Left ventricle myocardium superior (tissue), 1 donor: Measurements from ENCODE around the gene POLR1E. TPM values are rescaled to one million over a fixed set of nuclear protein-coding genes. Genes with fewer than 3 reads are reported as not detected.
A peak's percentile ranks its signal among the peaks of the same experiment; 100 is the strongest.

Experiments used
- ATAC-seq: fragments of 200-7000 bp; cut with Tn5 transposase; one replicate; pipeline ENCODE4 v1.9.1; 2020; ENCODE audit warnings: mild to moderate bottlenecking, moderate library complexity
- DNase-seq: peaks from one replicate; pipeline ENCODE4 v3.0.0-alpha.2; 2020
- intact Hi-C: fragments of 100-400 bp; cut with micrococcal nuclease; formaldehyde crosslinking; loops from one replicate; pipeline ENCODE4 v1.11.0; 2022
- long read RNA-seq: library from polyadenylated mRNA; unstranded; transcript quantifications from one replicate; pipeline ENCODE4 v2.0.0, GENCODE V29; 2021
- total RNA-seq: library from RNA; stranded (reverse); fragmentation: NEBNext Ultra II Directional; extraction: Animal tissue kit (Norgen Biotek cat#: 25700); gene quantifications from one replicate; pipeline ENCODE4 v1.2.1, GENCODE V29; 2021
- donor health status: DM: no; HTN: yes; CAD: no; lungs with severe emphysema.

The POLR1E gene
- total RNA-seq = 10.4 TPM
- long read RNA-seq, transcript POLR1E-202 (12 exons, 1,868 nt) = major isoform, 13 of 18 reads
- long read RNA-seq, partial matches to known transcripts = 2 of 18 reads
- long read RNA-seq, other reads (novel, unspliced or antisense) = 3 of 18 reads

GRCh38 chr9:37485389-37486255 is at the start of gene POLR1E:
Gene POLR1E (plus strand): TSS chr9:37485948. CDS start chr9:37486048, 100 bp downstream.
- ATAC-seq = peak; percentile 98
- intact Hi-C loops = no loop called here
- DNase-seq = peak; percentile 97

- DNase-seq = peak; percentile 55
- intact Hi-C loops = no loop called here
- peak; percentile 70 for ATAC-seq
Measured at GRCh38 chr9:37436540-37436939, 49.2 kb upstream of the POLR1E start.

DNA sequence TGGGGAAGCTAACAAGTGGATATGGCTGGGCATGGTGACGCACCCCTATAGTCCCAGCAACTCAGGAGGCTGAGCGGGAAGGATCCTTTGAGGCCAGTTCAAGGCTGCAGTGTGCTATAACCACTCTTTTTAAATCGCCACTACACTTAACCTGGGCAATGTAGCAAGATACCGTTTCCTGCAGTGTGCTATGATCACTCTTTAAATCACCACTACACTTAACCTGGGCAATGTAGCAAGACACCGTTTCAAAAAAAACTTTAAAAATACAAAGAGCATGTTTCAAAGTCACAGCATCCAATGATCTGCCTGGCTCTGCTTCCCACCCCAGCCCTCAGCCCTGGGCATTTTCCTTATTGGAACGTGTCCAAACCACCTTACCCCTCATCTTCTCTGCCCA is 48.7 kb upstream of the POLR1E start:
- intact Hi-C loops = no loop called here
- ATAC-seq = no peak
- no peak for DNase-seq

DNA sequence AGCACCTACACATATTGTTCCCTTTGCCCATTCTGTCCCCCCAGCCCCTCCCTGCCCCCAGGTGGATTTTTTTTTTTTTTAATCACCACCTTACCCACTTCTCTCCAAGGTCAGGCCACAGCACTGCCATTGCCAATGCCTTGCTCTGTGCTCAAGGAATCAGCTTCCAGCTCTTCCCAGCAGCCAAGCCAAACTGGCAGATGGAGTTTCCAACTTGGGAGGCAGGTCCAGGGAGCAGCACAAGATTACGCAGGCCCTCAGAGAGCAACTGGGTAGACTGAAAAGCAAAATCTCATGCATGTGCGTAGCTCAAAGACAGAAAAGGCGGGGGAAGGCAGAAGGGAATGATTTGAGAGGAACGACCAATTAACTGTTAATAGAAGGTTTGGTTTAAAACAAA is 48.1 kb upstream of the POLR1E start:
- DNase-seq = no peak
- peak; percentile 45 for ATAC-seq

DNA sequence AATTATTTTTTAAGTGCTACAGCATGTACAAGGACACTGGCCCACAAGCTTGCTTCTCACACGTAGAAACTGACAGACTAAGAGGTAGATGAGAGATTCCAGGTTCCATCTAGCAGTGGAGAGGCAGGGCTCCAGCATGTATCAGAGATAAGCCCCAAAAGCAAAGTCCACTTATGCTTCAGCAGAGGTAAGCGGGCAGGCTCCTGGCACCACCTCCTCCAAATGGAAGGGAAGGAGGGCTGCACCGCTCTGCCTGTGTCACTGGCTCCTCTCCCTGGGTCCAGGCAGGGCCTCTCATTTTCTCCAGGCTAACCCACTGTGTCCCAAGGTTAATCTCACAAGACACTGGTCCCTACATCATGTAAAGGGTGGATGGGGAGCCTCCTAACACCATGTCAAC is 47.4 kb upstream of the POLR1E start:
- peak; percentile 50 for DNase-seq
- ATAC-seq = peak; percentile 57
- intact Hi-C loops = no loop called here

More for the DNA sequence above, 48.1 kb upstream of the POLR1E start:
- intact Hi-C loops = no loop called here

GRCh38 chr9:37441776-37442370 is 43.9 kb upstream of the POLR1E start:
- DNase-seq = no peak
- ATAC-seq = no peak
- intact Hi-C loops = no loop called here

DNA sequence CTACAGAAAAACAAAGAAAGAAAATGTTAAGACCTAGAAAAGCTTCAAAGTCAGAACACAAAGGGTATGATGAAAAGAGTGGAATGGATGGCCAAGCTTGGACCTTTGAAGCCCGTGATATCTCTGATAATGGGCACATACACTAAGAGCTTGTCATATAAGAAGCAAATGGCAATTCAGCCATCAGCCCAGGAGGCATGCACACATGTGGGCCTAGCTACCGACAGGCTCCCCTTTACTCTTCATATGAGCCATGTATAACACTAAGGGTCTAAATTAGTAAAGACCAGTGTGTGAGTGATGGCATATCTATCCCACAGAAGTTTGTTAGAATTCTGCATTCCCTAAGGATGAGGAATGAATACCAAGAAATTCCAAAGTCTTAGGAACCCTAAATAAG is 43.2 kb upstream of the POLR1E start:
- intact Hi-C loops = no loop called here
- ATAC-seq = no peak
- no peak for DNase-seq

- ATAC-seq (no peak), DNase-seq (no peak)
- intact Hi-C loops = no loop called here
Measured at GRCh38 chr9:37443566-37443965, 42.2 kb upstream of the POLR1E start.

DNA sequence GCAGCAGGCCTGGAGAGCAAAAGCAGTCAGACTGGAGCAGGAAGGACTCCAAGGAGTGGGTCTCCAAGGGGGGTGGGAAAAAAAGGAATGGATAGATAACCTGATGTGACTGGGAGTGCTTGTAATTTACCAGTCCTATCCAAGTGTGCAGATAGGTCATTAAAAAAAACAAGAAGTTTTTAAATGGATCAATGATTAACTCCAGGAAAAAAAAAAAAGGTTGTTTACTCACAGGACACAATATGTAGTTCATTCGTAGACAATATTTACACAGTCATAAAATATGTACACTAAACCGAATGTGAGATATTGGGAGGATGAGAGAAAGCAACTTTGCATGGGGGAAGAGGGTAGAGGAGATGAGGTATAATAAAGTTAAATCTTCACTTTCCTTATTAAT is 40.9 kb upstream of the POLR1E start:
- intact Hi-C loops = no loop called here
- DNase-seq = no peak
- no peak for ATAC-seq

GRCh38 chr9:37445832-37446231 is 39.9 kb upstream of the POLR1E start:
- ATAC-seq (no peak), DNase-seq (no peak)
- intact Hi-C loops = no loop called here

- intact Hi-C loops = no loop called here
- DNase-seq (no peak), ATAC-seq (no peak)
Measured at GRCh38 chr9:37446401-37446800, 39.3 kb upstream of the POLR1E start.

GRCh38 chr9:37447111-37447510 is 38.6 kb upstream of the POLR1E start:
- intact Hi-C loops = no loop called here
- DNase-seq = no peak
- ATAC-seq = no peak

DNA sequence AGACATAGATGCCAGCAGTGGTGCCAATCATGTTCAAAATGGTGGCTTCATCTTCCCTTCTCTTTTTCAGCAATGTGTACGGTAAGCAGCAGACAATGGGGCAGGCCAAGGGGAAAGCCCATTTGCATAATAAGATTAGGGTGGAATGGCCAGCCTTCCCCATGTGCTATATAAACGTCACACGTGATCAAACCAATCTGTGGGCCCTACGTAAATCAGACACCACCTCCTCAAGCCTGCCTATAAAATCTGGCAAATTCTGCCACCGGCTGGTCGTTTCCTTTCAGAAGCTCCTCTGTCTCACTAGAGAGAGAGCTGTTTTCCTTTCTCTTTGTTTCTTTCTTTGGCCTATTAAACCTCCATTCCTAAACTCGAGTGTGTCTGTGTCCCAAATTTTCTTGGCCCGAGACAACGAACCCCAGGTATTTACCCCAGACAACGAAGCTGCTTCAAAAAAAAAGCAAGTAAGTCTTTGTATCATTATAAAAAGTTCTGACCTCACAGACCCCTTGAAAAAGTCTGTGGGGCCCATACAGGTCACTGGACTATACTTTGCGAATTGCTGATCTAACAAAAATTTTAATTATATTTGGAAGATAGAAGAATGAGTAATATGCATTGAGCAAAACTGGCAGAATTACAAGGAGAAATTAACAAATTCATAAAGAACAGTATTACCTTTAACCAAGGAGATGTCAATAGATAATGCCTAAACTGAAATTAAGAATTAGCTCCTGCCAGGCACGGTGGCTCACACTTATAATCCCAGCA is 35.7 kb upstream of the POLR1E start:
- DNase-seq = no peak
- intact Hi-C loops = no loop called here
- no peak for ATAC-seq

- ATAC-seq = no peak
- intact Hi-C loops = no loop called here
- no peak for DNase-seq
Measured at GRCh38 chr9:37451628-37452027, 34.1 kb upstream of the POLR1E start.

- ATAC-seq = no peak
- intact Hi-C loops = no loop called here
Measured at GRCh38 chr9:37452611-37453010, 33.1 kb upstream of the POLR1E start.

DNA sequence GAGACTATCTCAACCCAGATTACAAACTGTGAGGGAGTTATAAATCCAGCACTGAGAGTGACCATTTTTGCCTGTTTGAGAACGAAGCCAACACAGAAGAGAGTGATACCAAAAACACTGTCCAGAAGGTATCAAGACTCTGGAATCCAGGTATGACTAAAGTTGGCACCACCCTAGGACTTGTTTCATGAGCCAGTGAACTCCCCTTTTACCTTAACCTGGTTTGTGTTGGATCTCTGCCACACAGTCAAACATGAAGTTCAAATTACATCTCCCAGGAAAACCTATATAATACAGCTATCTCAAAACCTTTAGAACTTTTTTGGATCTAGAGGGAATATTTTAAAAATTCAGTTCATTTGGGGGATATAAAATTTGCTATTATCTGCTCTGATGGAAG is 31.9 kb upstream of the POLR1E start:
- DNase-seq (no peak), ATAC-seq (no peak)
- intact Hi-C loops = no loop called here

More at GRCh38 chr9:37452611-37453010, 33.1 kb upstream of the POLR1E start:
- DNase-seq = no peak

DNA sequence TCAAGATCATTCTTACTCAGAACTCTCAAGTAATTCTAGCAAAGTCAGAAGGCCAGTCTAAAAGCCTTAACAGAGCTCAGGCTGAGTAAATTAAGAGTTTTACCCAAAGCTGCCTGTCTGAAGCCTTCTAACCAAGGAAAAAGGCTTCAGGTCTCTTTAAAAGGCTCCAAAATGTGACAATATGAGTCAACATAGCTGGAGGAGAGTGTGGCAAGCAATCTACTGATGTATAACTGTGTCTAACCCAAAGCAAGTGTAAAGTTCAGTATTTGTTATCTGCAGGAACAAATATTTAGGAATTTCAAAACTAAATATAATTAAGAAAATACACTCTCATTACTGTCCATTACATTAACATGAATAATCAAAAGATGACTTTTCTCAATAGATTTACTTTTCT is 31.5 kb upstream of the POLR1E start:
- intact Hi-C loops = no loop called here
- no peak for DNase-seq
- no peak for ATAC-seq

DNA sequence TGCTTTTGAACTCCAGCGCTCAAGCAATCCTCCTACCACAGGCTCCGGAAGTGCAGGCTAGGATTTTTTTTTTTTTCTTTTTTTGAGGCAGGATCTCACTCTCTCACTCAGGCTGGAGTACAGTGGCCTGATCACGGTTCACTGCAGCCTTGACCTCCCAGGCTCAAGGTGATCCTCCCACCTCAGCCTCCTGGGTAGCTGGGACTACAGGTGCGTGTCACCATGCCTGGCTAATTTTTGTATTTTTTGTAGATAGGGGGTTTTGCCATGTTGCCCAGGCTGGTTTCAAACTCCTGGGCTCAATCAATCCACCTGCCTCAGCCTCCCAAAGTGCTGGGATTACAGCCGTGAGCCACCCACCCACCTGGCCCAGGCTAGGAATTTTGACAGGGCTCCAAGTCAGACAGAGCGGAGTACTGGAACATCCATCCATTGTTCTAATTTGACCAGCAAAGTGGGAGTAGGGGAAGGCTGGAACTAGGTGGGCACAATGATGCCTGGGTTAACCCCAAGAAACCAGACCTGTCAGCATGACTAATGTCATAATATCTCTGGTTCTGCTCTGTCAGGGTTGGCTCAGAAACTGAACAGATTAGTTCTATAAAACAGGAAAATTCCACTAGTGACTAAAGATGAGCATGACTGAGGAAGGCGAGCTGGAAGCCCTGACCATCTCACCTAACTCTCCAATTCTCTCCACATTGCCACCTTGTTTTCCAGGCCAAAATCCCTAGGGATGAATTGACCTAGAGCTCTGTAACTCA is 29.7 kb upstream of the POLR1E start:
- DNase-seq (no peak), ATAC-seq (no peak)
- intact Hi-C loops = no loop called here

DNA sequence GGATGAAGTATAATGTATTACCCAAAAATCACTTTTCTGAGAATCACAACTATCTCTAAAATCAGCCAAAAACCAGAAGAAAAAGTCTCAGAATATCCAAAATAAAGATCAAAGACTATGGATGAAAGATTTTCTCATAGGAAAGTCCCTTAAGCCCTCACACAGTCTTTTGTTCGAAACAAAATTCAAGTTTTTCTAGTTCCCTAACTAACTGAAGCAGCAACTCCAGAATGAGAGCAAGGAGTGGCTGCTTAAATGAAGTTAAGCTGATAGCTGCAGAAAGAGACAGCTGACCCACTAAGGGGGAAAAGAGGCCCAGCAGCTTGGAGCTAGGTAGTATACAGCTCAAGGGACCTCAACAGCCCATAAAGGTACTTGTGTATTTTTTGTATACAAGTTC is 28.9 kb upstream of the POLR1E start:
- ATAC-seq (no peak), DNase-seq (no peak)
- intact Hi-C loops = no loop called here
